ENCODE measurements around the gene SLC22A13.

SLC22A13 gene

GRCh38 chr3:38257583-38257982 lies 8.0 kb upstream of the SLC22A13 start:
- Histone ChIP-seq H3K4me3 (ENCODE audit: low read depth, low read length, poor library complexity, severe bottlenecking) (no peak overlapping the region), H2AFZ (ENCODE audit: low read length) (no peak overlapping the region), H3K9me2 (ENCODE audit: low read depth, low read length) (no peaks in the 10 kb centered on the region), H3K9me3 (ENCODE audit: low read length) (no peaks in the 10 kb centered on the region), H3K79me2 (ENCODE audit: insufficient read depth, low read length) (no peaks in the 10 kb centered on the region), H3K4me1 (ENCODE audit: insufficient read depth, low read length, severe bottlenecking) (no peaks in the 10 kb centered on the region), H4K20me1 (ENCODE audit: insufficient read depth, low read length) (no peaks in the 10 kb centered on the region), H3K36me3 (ENCODE audit: insufficient read depth, low read length) (peaks cover 35% of the 10 kb centered on the region), H3K4me2 (ENCODE audit: low read length) (no peak overlapping the region), H3K9ac (ENCODE audit: low read length) (no peak overlapping the region), H3K27me3 (ENCODE audit: insufficient read depth, low read length) (no peaks in the 10 kb centered on the region), H3F3A (ENCODE audit: insufficient read depth, low read length) (no peaks in the 10 kb centered on the region), H3K27ac (ENCODE audit: low read depth, low read length, poor library complexity, severe bottlenecking) (no peak overlapping the region)
- TF ChIP-seq CTCF (IDR thresholded peaks at IDR 0.05; ENCODE audit: low read length) (no peak), EZH2 (IDR thresholded peaks at IDR 0.05; ENCODE audit: borderline replicate concordance, low read length) (no peak)

- H3K79me2 ChIP-seq (ENCODE audit: insufficient read depth, low read length) = no peaks in the 10 kb centered on the region
- H3K4me1 ChIP-seq (ENCODE audit: insufficient read depth, low read length, severe bottlenecking) = no peaks in the 10 kb centered on the region
- no peaks in the 10 kb centered on the region for H4K20me1 ChIP-seq (ENCODE audit: insufficient read depth, low read length)
- no peaks in the 10 kb centered on the region for H3F3A ChIP-seq (ENCODE audit: insufficient read depth, low read length)
- peaks cover 13% of the 10 kb centered on the region; the same call in 1 of the 2 replicates for H3K36me3 ChIP-seq (ENCODE audit: insufficient read depth, low read length)
- H3K27ac ChIP-seq (ENCODE audit: low read depth, low read length, poor library complexity, severe bottlenecking) = no peak overlapping the region
- no peak overlapping the region for H2AFZ ChIP-seq (ENCODE audit: low read length)
- H3K9me3 ChIP-seq (ENCODE audit: low read length) = no peaks in the 10 kb centered on the region
- no peaks in the 10 kb centered on the region for H3K9me2 ChIP-seq (ENCODE audit: low read depth, low read length)
- no peak overlapping the region for H3K9ac ChIP-seq (ENCODE audit: low read length)
- no peaks in the 10 kb centered on the region for H3K27me3 ChIP-seq (ENCODE audit: insufficient read depth, low read length)
- no peak overlapping the region for H3K4me3 ChIP-seq (ENCODE audit: low read depth, low read length, poor library complexity, severe bottlenecking)
- H3K4me2 ChIP-seq (ENCODE audit: low read length) = no peak overlapping the region
- TF ChIP-seq EZH2 (IDR thresholded peaks at IDR 0.05; ENCODE audit: borderline replicate concordance, low read length) = no peak
- no peak for TF ChIP-seq CTCF (IDR thresholded peaks at IDR 0.05; ENCODE audit: low read length)
These were observed 5.1 kb upstream of the SLC22A13 start for GRCh38 chr3:38260474-38260873.

GRCh38 chr3:38264353-38264771 lies 1.2 kb upstream of the SLC22A13 start:
- no peak overlapping the region for H2AFZ ChIP-seq (ENCODE audit: low read length)
- no peaks in the 10 kb centered on the region for H3K79me2 ChIP-seq (ENCODE audit: insufficient read depth, low read length)
- no peak overlapping the region for H3K4me3 ChIP-seq (ENCODE audit: low read depth, low read length, poor library complexity, severe bottlenecking)
- peaks cover 14% of the 10 kb centered on the region for H3K4me1 ChIP-seq (ENCODE audit: insufficient read depth, low read length, severe bottlenecking)
- H4K20me1 ChIP-seq (ENCODE audit: insufficient read depth, low read length) = no peaks in the 10 kb centered on the region
- no peaks in the 10 kb centered on the region for H3K9me3 ChIP-seq (ENCODE audit: low read length)
- H3K27me3 ChIP-seq (ENCODE audit: insufficient read depth, low read length) = no peaks in the 10 kb centered on the region
- H3K9me2 ChIP-seq (ENCODE audit: low read depth, low read length) = no peaks in the 10 kb centered on the region
- TF ChIP-seq CTCF (IDR thresholded peaks at IDR 0.05; ENCODE audit: low read length) = no peak
- TF ChIP-seq EZH2 (IDR thresholded peaks at IDR 0.05; ENCODE audit: borderline replicate concordance, low read length) = no peak
- no peak overlapping the region for H3K9ac ChIP-seq (ENCODE audit: low read length)
- H3K4me2 ChIP-seq (ENCODE audit: low read length) = no peak overlapping the region
- H3K36me3 ChIP-seq (ENCODE audit: insufficient read depth, low read length) = no peaks in the 10 kb centered on the region; the same call in 1 of the 2 replicates
- H3K27ac ChIP-seq (ENCODE audit: low read depth, low read length, poor library complexity, severe bottlenecking) = no peak overlapping the region
- H3F3A ChIP-seq (ENCODE audit: insufficient read depth, low read length) = no peaks in the 10 kb centered on the region

All from OCI-LY1 (cell line).